ENCODE measurements around the gene PEPD. TPM values are rescaled to one million over a fixed set of nuclear protein-coding genes. Genes with fewer than 3 reads are reported as not detected.

Gene PEPD
- total RNA-seq, 2 experiments from 2014 or later, result 17.5 to 23.0 TPM

DNA sequence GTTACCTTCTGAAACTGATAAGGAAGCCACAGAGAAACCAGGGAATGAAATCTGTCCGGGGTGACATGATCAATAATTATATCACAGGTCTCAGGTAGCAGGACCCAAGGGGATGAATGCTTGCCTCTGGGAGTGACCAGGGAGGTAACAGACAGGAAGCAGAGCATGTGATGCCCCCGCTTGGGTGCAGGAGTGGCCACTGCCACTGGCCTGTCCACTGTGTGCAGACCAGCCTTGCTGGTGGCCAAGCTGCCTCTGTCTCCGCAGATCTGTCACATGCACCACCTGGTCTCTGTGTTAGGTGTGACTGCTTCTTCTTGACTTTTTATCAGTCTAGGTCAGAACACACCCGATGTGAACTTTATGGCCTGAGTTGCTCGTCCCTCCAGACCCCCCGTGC is 71.8 kb downstream of the PEPD start:
- intact Hi-C loops (cut with DNase I, micrococcal nuclease), result no loop called here
- H3K36me3 Mint-ChIP-seq (ENCODE audit: low read depth), result no peaks in the 10 kb centered on the region
- ATAC-seq (ENCODE audit: poor library complexity), result no peak
- no peak overlapping the region for H3K27ac Mint-ChIP-seq
- H3K4me3 ChIP-seq (ENCODE audit: low read length), result no peak overlapping the region
- no peak for TF ChIP-seq CTCF (IDR thresholded peaks at IDR 0.05)
- no peaks in the 10 kb centered on the region for H3K27me3 Mint-ChIP-seq
- DNase-seq, result no peak
- H3K4me3 Mint-ChIP-seq, result no peak overlapping the region
- H3K36me3 ChIP-seq (ENCODE audit: insufficient read depth, low read length), result peaks cover 4% of the 10 kb centered on the region
- ChIA-PET POLR2A (no interaction called here), CTCF (no interaction called here)
- no peaks in the 10 kb centered on the region for H3K27me3 ChIP-seq (ENCODE audit: control insufficient read depth in 1 of 2, insufficient read depth in 2 of 2, low read length in 2 of 2)
- no peaks in the 10 kb centered on the region for H3K9me3 Mint-ChIP-seq
- no peaks in the 10 kb centered on the region for H3K9me3 ChIP-seq (ENCODE audit: control insufficient read depth in 1 of 2, insufficient read depth in 1 of 2, low read length in 2 of 2)
- H3K27ac ChIP-seq (ENCODE audit: low read depth in 1 of 2, low read length in 2 of 2), result no peak overlapping the region
- H3K4me1 Mint-ChIP-seq (ENCODE audit: low read depth), result no peaks in the 10 kb centered on the region
- H3K4me1 ChIP-seq (ENCODE audit: insufficient read depth, low read length), result no peaks in the 10 kb centered on the region

DNA sequence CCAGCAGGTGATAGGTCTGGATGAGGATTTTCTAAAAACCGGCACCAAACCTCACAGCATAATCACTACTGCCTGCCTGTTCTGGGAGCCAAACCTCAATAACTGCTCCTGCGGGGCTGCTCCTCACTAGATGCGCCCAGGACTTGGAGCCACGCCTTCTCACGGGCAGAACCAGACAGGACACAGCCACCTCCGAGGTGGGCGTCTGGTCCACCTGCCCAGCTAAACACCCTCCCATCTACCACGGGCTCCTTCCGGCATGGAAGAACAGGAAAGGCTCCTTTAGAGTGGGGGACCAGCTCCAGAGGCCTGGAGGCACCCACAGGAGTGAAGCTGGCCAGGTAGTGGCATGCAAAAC is 73.5 kb downstream of the PEPD start:
- no peak overlapping the region for H3K27ac ChIP-seq (ENCODE audit: low read depth in 1 of 2, low read length in 2 of 2)
- H3K27ac Mint-ChIP-seq, result no peak overlapping the region
- no peak overlapping the region for H3K4me3 ChIP-seq (ENCODE audit: low read length)
- H3K27me3 ChIP-seq (ENCODE audit: control insufficient read depth in 1 of 2, insufficient read depth in 2 of 2, low read length in 2 of 2), result no peaks in the 10 kb centered on the region
- intact Hi-C loops (cut with DNase I, micrococcal nuclease), result no loop called here
- H3K36me3 Mint-ChIP-seq (ENCODE audit: low read depth), result peaks cover 3% of the 10 kb centered on the region
- TF ChIP-seq CTCF (IDR thresholded peaks at IDR 0.05), result no peak
- no peaks in the 10 kb centered on the region for H3K9me3 Mint-ChIP-seq
- H3K4me3 Mint-ChIP-seq, result no peak overlapping the region
- DNase-seq, result no peak
- peaks cover 4% of the 10 kb centered on the region for H3K36me3 ChIP-seq (ENCODE audit: insufficient read depth, low read length)
- no peaks in the 10 kb centered on the region for H3K4me1 Mint-ChIP-seq (ENCODE audit: low read depth)
- ATAC-seq (ENCODE audit: poor library complexity), result no peak
- H3K9me3 ChIP-seq (ENCODE audit: control insufficient read depth in 1 of 2, insufficient read depth in 1 of 2, low read length in 2 of 2), result no peaks in the 10 kb centered on the region
- CTCF ChIA-PET, result no interaction called here
- no peaks in the 10 kb centered on the region for H3K27me3 Mint-ChIP-seq
- no peaks in the 10 kb centered on the region for H3K4me1 ChIP-seq (ENCODE audit: insufficient read depth, low read length)
- POLR2A ChIA-PET, result no interaction called here

DNA sequence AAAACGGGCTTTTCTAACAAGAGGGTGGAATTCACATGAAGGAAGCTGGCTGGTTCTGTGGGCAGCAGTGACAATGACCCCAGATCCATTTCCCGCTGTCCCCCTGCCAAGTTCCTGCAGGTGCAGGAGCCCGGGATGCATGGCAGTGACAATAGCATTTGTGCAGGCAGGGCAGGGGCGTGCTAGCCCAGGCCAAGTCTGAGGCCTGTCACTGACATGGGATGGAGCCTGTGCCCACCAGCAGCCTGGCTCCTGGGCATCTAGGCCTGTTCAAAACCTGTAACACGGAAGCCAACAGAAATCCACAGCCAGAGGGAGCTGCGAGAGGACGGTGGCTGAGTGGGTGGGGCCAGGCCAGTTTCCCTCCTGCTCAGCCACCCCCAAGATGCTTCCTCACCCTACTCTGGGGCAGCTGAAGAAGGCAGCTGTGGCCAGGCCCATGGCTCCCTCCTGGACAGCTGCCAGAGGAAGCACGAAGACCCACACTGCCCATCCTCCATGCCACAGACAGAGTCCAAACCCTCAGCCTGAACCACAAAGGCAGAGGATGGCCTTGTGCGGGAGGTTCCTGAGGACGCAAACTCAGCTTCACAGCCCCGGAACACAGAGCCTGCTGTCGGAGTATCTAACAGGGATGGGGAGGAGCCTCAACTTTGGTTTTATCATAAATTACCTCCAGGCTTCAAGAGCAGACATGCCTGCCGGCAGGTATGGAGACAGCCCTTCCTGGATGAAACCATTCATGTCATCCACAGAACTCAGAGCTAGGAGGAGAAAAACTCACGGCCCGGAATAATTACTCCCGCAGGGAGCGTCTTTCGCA is 74.0 kb downstream of the PEPD start:
- ATAC-seq (ENCODE audit: poor library complexity) (no peak), DNase-seq (no peak)
- ChIA-PET POLR2A (no interaction called here), CTCF (no interaction called here)
- Histone ChIP-seq H3K27ac (ENCODE audit: low read depth in 1 of 2, low read length in 2 of 2) (no peak overlapping the region), H3K4me1 (ENCODE audit: insufficient read depth, low read length) (no peaks in the 10 kb centered on the region), H3K27me3 (ENCODE audit: control insufficient read depth in 1 of 2, insufficient read depth in 2 of 2, low read length in 2 of 2) (no peaks in the 10 kb centered on the region), H3K36me3 (ENCODE audit: insufficient read depth, low read length) (peaks cover 4% of the 10 kb centered on the region), H3K4me3 (ENCODE audit: low read length) (no peak overlapping the region), H3K9me3 (ENCODE audit: control insufficient read depth in 1 of 2, insufficient read depth in 1 of 2, low read length in 2 of 2) (no peaks in the 10 kb centered on the region)
- no peaks in the 10 kb centered on the region for H3K27me3 Mint-ChIP-seq
- intact Hi-C loops (cut with DNase I, micrococcal nuclease), result no loop called here
- H3K9me3 Mint-ChIP-seq, result no peaks in the 10 kb centered on the region
- TF ChIP-seq CTCF (IDR thresholded peaks at IDR 0.05), result no peak
- peaks cover 8% of the 10 kb centered on the region for H3K36me3 Mint-ChIP-seq (ENCODE audit: low read depth)
- H3K4me1 Mint-ChIP-seq (ENCODE audit: low read depth), result no peaks in the 10 kb centered on the region
- no peak overlapping the region for H3K27ac Mint-ChIP-seq
- no peak overlapping the region for H3K4me3 Mint-ChIP-seq

All from CD4-positive, alpha-beta T cell (primary cell).